ENCODE measurements around the gene PGK1.

- 0 out of 2 replicates have a peak, but pooled peaks have one; percentile 4 for TF ChIP-seq SIN3A (IDR thresholded peaks at IDR 0.05; ENCODE audit: borderline replicate concordance, insufficient read depth, low read length)
- TF ChIP-seq TAF1 (IDR thresholded peaks at IDR 0.05; ENCODE audit: borderline replicate concordance, insufficient read depth, low read length), result no peak
- no peak; the same call in 1 of the 2 replicates for TF ChIP-seq POLR2AphosphoS5 (IDR thresholded peaks at IDR 0.05; ENCODE audit: low read depth, low read length)
Measured at GRCh38 chrX:78104447-78105176, 564 bp downstream of the PGK1 start.
